ENCODE data around the gene VAV2. TPM values are rescaled to one million over a fixed set of nuclear protein-coding genes. Genes with fewer than 3 reads are reported as not detected.

VAV2 gene
- total and polyA plus RNA-seq, 9 of the 15 experiments (the other 6 are each of a cell fraction or from before 2014, with no cell fraction given), result 0.01 to 2.7 (median 1.0) TPM; not detected in 1

- peak in 2 of 3 experiments; percentile 46 to 83 for TF ChIP-seq YY1 (IDR thresholded peaks at IDR 0.05; ENCODE audit: borderline replicate concordance in 1 of 3, control insufficient read depth in 1 of 3, extremely low read depth in 1 of 3, insufficient read depth in 3 of 3, insufficient read length in 1 of 3, insufficient replicate concordance in 2 of 3, low read depth in 1 of 3, low read length in 2 of 3)
- peak; percentile 24 for TF ChIP-seq TBP (optimal IDR thresholded peaks at IDR 0.05; ENCODE audit: low read depth, low read length)
- no peak for TF ChIP-seq ZNF561 (CRISPR knock-in tag; conservative IDR thresholded peaks at IDR 0.05)
- TF ChIP-seq, protein P1, sequence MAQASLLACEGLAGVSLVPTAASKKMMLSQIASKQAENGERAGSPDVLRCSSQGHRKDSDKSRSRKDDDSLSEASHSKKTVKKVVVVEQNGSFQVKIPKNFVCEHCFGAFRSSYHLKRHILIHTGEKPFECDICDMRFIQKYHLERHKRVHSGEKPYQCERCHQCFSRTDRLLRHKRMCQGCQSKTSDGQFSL (CRISPR knock-in tag; IDR thresholded peaks at IDR 0.05), result peak; percentile 32; the same call in 1 of the 2 replicates
- TF ChIP-seq, protein P1 (tag; IDR thresholded peaks at IDR 0.05), result no peak
- TF ChIP-seq SMAD1 (IDR thresholded peaks at IDR 0.05; ENCODE audit: low read depth, low read length, partially characterized antibody), result no peak
- peak; percentile 74 for TF ChIP-seq HCFC1 (IDR thresholded peaks at IDR 0.05; ENCODE audit: low read depth, low read length)
- TF ChIP-seq, protein P2, sequence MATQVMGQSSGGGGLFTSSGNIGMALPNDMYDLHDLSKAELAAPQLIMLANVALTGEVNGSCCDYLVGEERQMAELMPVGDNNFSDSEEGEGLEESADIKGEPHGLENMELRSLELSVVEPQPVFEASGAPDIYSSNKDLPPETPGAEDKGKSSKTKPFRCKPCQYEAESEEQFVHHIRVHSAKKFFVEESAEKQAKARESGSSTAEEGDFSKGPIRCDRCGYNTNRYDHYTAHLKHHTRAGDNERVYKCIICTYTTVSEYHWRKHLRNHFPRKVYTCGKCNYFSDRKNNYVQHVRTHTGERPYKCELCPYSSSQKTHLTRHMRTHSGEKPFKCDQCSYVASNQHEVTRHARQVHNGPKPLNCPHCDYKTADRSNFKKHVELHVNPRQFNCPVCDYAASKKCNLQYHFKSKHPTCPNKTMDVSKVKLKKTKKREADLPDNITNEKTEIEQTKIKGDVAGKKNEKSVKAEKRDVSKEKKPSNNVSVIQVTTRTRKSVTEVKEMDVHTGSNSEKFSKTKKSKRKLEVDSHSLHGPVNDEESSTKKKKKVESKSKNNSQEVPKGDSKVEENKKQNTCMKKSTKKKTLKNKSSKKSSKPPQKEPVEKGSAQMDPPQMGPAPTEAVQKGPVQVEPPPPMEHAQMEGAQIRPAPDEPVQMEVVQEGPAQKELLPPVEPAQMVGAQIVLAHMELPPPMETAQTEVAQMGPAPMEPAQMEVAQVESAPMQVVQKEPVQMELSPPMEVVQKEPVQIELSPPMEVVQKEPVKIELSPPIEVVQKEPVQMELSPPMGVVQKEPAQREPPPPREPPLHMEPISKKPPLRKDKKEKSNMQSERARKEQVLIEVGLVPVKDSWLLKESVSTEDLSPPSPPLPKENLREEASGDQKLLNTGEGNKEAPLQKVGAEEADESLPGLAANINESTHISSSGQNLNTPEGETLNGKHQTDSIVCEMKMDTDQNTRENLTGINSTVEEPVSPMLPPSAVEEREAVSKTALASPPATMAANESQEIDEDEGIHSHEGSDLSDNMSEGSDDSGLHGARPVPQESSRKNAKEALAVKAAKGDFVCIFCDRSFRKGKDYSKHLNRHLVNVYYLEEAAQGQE (IDR thresholded peaks at IDR 0.05; ENCODE audit: borderline replicate concordance), result peak; percentile 98
- TF ChIP-seq, protein P2 (CRISPR knock-in tag; IDR thresholded peaks at IDR 0.05; ENCODE audit: low read depth), result no peak
- TF ChIP-seq TOE1 (IDR thresholded peaks at IDR 0.05; ENCODE audit: borderline replicate concordance), result peak; percentile 54
- no peak for TF ChIP-seq TOE1 (CRISPR knock-in tag; IDR thresholded peaks at IDR 0.05; ENCODE audit: borderline replicate concordance, low read depth)
Observed at GRCh38 chr9:134024828-134025605, 32.9 kb upstream of the VAV2 start, which contains the start of gene BRD3OS (continued).

Data from K562 (cell line).